ENCODE measurements around the gene CD300E.

CD300E gene

DNA sequence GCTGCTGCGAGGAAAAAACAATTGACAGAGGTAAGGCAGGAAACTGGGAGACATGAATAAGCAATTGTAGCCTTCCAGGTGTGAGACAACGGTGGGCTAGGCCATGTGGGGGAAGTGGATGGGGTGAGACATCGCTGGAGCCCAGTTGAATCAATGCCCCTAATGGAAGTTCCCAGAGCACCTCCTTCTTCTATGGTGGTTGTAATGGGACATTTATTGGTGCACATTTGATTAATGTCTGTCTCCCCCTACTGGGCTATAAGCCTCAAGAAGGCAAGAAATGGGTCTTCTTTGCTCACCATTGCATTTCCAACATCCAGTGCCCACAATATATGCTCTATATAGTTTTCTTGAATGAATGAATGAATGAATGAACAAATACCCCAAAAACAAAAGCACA, 22.7 kb upstream of the CD300E start:
- Histone ChIP-seq H3K27me3 (ENCODE audit: control insufficient read depth, low read length) (peaks cover 36% of the 10 kb centered on the region), H3K9me2 (replicated peaks; ENCODE audit: control insufficient read depth, low read length) (no peaks in the 10 kb centered on the region), H3K4me2 (ENCODE audit: low read length) (no peak overlapping the region), H3K79me2 (ENCODE audit: control insufficient read depth, low read length) (no peaks in the 10 kb centered on the region), H3F3A (ENCODE audit: control insufficient read depth, insufficient read depth) (no peaks in the 10 kb centered on the region), H4K20me1 (ENCODE audit: control insufficient read depth, insufficient read depth, low read depth, low read length) (no peaks in the 10 kb centered on the region), H3K4me3 (ENCODE audit: low read length) (no peak overlapping the region), H3K4me1 (ENCODE audit: control insufficient read depth, low read length) (no peaks in the 10 kb centered on the region), H3K27ac (ENCODE audit: low read depth, low read length) (no peak overlapping the region), H3K9me3 (ENCODE audit: control insufficient read depth, insufficient read depth, low read length) (no peaks in the 10 kb centered on the region), H3K36me3 (ENCODE audit: control insufficient read depth, low read length) (no peaks in the 10 kb centered on the region)
- no peak for TF ChIP-seq EZH2phosphoT487 (IDR thresholded peaks at IDR 0.05; ENCODE audit: borderline replicate concordance, low read length)
- TF ChIP-seq, protein P1, sequence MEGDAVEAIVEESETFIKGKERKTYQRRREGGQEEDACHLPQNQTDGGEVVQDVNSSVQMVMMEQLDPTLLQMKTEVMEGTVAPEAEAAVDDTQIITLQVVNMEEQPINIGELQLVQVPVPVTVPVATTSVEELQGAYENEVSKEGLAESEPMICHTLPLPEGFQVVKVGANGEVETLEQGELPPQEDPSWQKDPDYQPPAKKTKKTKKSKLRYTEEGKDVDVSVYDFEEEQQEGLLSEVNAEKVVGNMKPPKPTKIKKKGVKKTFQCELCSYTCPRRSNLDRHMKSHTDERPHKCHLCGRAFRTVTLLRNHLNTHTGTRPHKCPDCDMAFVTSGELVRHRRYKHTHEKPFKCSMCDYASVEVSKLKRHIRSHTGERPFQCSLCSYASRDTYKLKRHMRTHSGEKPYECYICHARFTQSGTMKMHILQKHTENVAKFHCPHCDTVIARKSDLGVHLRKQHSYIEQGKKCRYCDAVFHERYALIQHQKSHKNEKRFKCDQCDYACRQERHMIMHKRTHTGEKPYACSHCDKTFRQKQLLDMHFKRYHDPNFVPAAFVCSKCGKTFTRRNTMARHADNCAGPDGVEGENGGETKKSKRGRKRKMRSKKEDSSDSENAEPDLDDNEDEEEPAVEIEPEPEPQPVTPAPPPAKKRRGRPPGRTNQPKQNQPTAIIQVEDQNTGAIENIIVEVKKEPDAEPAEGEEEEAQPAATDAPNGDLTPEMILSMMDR (IDR thresholded peaks at IDR 0.05; ENCODE audit: low read depth, low read length, poor library complexity, severe bottlenecking) = peak; percentile 50

DNA sequence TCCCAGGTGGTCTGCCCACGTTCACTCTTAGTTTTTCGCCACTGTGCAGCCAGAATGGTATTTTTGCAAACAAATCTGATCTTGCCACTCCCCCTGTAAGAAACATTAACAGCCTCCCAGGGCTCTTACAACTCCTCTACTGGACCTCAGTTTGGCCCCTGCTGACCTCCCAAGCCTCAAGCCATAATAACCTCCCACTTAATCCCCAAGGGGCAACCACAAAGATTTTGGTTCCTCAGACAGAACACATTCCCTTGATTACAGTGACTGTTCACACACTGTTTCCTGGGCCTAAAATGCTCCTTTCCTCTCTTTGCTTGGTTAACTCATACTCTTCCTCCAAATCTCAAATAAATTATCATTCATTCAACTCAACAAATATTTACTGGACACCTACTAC, 21.5 kb upstream of the CD300E start:
- no peaks in the 10 kb centered on the region for H3K9me2 ChIP-seq (replicated peaks; ENCODE audit: control insufficient read depth, low read length)
- no peaks in the 10 kb centered on the region for H3F3A ChIP-seq (ENCODE audit: control insufficient read depth, insufficient read depth)
- no peaks in the 10 kb centered on the region for H3K36me3 ChIP-seq (ENCODE audit: control insufficient read depth, low read length)
- H3K4me1 ChIP-seq (ENCODE audit: control insufficient read depth, low read length) = no peaks in the 10 kb centered on the region
- no peaks in the 10 kb centered on the region for H3K79me2 ChIP-seq (ENCODE audit: control insufficient read depth, low read length)
- H3K4me2 ChIP-seq (ENCODE audit: low read length) = no peak overlapping the region
- no peaks in the 10 kb centered on the region for H3K9me3 ChIP-seq (ENCODE audit: control insufficient read depth, insufficient read depth, low read length)
- H3K27ac ChIP-seq (ENCODE audit: low read depth, low read length) = no peak overlapping the region
- peaks cover 29% of the 10 kb centered on the region for H3K27me3 ChIP-seq (ENCODE audit: control insufficient read depth, low read length)
- no peak overlapping the region for H3K4me3 ChIP-seq (ENCODE audit: low read length)
- no peaks in the 10 kb centered on the region for H4K20me1 ChIP-seq (ENCODE audit: control insufficient read depth, insufficient read depth, low read depth, low read length)
- TF ChIP-seq, protein P1 (IDR thresholded peaks at IDR 0.05; ENCODE audit: low read depth, low read length, poor library complexity, severe bottlenecking) = no peak
- no peak for TF ChIP-seq EZH2phosphoT487 (IDR thresholded peaks at IDR 0.05; ENCODE audit: borderline replicate concordance, low read length)

DNA sequence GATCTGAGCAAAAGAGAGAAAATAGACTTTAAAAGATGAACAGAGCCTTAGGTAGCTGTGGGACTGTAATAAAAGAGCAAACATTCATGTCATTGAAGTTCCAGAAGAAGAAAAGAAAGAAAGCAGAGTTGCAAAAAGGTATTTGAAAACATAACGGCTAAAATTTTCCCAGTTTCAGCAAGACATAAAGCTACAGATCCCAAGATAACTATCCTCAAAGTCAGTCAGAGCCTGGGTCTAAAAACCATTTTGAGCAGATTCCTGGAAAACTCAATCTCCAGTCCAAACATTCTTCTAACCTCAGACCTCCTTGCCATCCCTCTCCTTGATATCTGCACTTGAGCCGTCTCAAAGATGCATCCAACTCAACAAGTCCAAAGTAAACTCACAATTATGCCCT, 20.9 kb upstream of the CD300E start:
- Histone ChIP-seq H3K4me3 (ENCODE audit: low read length) (no peak overlapping the region), H3F3A (ENCODE audit: control insufficient read depth, insufficient read depth) (no peaks in the 10 kb centered on the region), H3K36me3 (ENCODE audit: control insufficient read depth, low read length) (no peaks in the 10 kb centered on the region), H3K9me2 (replicated peaks; ENCODE audit: control insufficient read depth, low read length) (no peaks in the 10 kb centered on the region), H4K20me1 (ENCODE audit: control insufficient read depth, insufficient read depth, low read depth, low read length) (no peaks in the 10 kb centered on the region), H3K4me1 (ENCODE audit: control insufficient read depth, low read length) (peaks cover 3% of the 10 kb centered on the region; the same call in 1 of the 2 replicates), H3K4me2 (ENCODE audit: low read length) (no peak overlapping the region), H3K9me3 (ENCODE audit: control insufficient read depth, insufficient read depth, low read length) (no peaks in the 10 kb centered on the region), H3K79me2 (ENCODE audit: control insufficient read depth, low read length) (no peaks in the 10 kb centered on the region), H3K27ac (ENCODE audit: low read depth, low read length) (no peak overlapping the region), H3K27me3 (ENCODE audit: control insufficient read depth, low read length) (peaks cover 31% of the 10 kb centered on the region)
- TF ChIP-seq, protein P1 (IDR thresholded peaks at IDR 0.05; ENCODE audit: low read depth, low read length, poor library complexity, severe bottlenecking) = no peak

DNA sequence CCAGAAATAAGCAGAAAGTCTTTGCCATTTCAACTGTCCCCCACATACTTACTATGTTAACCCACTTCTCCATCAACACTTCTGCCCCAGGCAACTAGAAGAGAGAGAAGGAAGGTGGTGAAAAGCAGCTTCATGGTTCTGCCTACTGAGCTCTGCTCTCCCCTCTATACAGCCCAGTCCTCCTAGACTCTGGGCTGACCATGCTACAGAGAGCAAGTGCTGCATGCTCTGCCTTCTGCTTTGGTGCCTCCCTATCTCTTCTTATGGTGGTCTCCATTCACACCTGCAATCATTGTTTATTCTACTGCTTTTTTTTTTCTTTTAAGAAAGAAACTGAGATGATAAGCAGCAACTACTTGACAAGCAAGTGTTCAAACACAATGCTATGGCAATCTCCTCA, 20.3 kb upstream of the CD300E start:
- H3K4me2 ChIP-seq (ENCODE audit: low read length) = no peak overlapping the region
- H3K36me3 ChIP-seq (ENCODE audit: control insufficient read depth, low read length) = no peaks in the 10 kb centered on the region
- H3K27ac ChIP-seq (ENCODE audit: low read depth, low read length) = no peak overlapping the region
- no peaks in the 10 kb centered on the region for H4K20me1 ChIP-seq (ENCODE audit: control insufficient read depth, insufficient read depth, low read depth, low read length)
- no peak for TF ChIP-seq EZH2phosphoT487 (IDR thresholded peaks at IDR 0.05; ENCODE audit: borderline replicate concordance, low read length)
- TF ChIP-seq, protein P1 (IDR thresholded peaks at IDR 0.05; ENCODE audit: low read depth, low read length, poor library complexity, severe bottlenecking) = no peak
- H3K4me3 ChIP-seq (ENCODE audit: low read length) = no peak overlapping the region
- peaks cover 34% of the 10 kb centered on the region for H3K27me3 ChIP-seq (ENCODE audit: control insufficient read depth, low read length)
- no peaks in the 10 kb centered on the region for H3K79me2 ChIP-seq (ENCODE audit: control insufficient read depth, low read length)
- no peaks in the 10 kb centered on the region for H3K9me3 ChIP-seq (ENCODE audit: control insufficient read depth, insufficient read depth, low read length)
- H3K9me2 ChIP-seq (replicated peaks; ENCODE audit: control insufficient read depth, low read length) = no peaks in the 10 kb centered on the region
- H3F3A ChIP-seq (ENCODE audit: control insufficient read depth, insufficient read depth) = no peaks in the 10 kb centered on the region
- H3K4me1 ChIP-seq (ENCODE audit: control insufficient read depth, low read length) = peaks cover 3% of the 10 kb centered on the region; the same call in 1 of the 2 replicates
